ENCODE data around the gene SHMT2. TPM values are rescaled to one million over a fixed set of nuclear protein-coding genes. Genes with fewer than 3 reads are reported as not detected.

Gene SHMT2
- total RNA-seq (10 to 100 TPM; 31.0 to 80.9 (median 55.6) TPM), total RNA-seq (19.9 to 535 (median 45.5) reads per million in 29 experiments)
- 37.8 TPM for total RNA-seq (2013)

GRCh38 chr12:57229634-57230380, at the start of gene SHMT2:
Gene SHMT2 (plus strand): TSS chr12:57229711. CDS start chr12:57229779, 68 bp downstream.
- Mint-ChIP-seq H3K27ac (peak within 1 kb of the TSS; percentile 84 to 86), H3K4me1 (peaks cover 45 to 71% (median 54%) of the 10 kb centered on the region in 3 donors), H3K4me3 (peak within 1 kb of the TSS; percentile 93 to 96 (median 95)), H3K9me3 (no peaks in the 10 kb centered on the region), H3K27me3 (peaks cover 13 to 23% of the 10 kb centered on the region in 2 donors), H3K36me3 (peaks cover 33% of the 10 kb centered on the region)
- ATAC-seq (replicated peaks in 1 of 4): peak; percentile 60 to 77 (median 71)
- no peaks in the 10 kb centered on the region for H3K9me3 ChIP-seq
- peaks cover 17 to 68% of the 10 kb centered on the region in 2 experiments for H3K4me1 ChIP-seq (ENCODE audit: control insufficient read depth in 1 of 2, extremely low read depth in 1 of 2, insufficient read depth in 2 of 2, low read length in 2 of 2)
- WGBS (ENCODE audit: insufficient coverage): 0% methylated on average over 28 of the region's 42 CpGs
- H3K4me3 ChIP-seq (ENCODE audit: control insufficient read depth in 1 of 2, extremely low read depth in 1 of 2, low read length in 1 of 2): peak within 1 kb of the TSS; percentile 83 to 94
- peak within 1 kb of the TSS; percentile 31 for H3K27ac ChIP-seq (ENCODE audit: low read length)
- ChIA-PET POLR2A (interaction anchor here (0.6 kb wide), 5 partner anchors 21 to 503 kb away, joined by 3 to 8 read pairs (median 5); partner anchors contain the start of genes STAC3 (in 1 of the 2) and STAT6 (in 1 of the 2)), CTCF (interaction anchor here (0.6 to 3.1 kb wide), 16 partner anchors 8 to 429 kb away, joined by 3 to 38 read pairs (median 6); a partner anchor contains a TSS)
- H3K36me3 ChIP-seq (ENCODE audit: control insufficient read depth in 2 of 2, extremely low read depth in 1 of 2, insufficient read depth in 1 of 2, low read length in 1 of 2): peaks cover 17 to 36% of the 10 kb centered on the region in 2 donors
- peaks cover 0 to 40% of the 10 kb centered on the region in 2 experiments for H3K27me3 ChIP-seq (replicated peaks in 1 of 2; ENCODE audit: control insufficient read depth in 2 of 2, extremely low read depth in 1 of 2, insufficient read depth in 2 of 2, low read length in 1 of 2)
- peak; percentile 68 to 96 (median 84) for DNase-seq

- no peaks in the 10 kb centered on the region for H3K27me3 Mint-ChIP-seq
- H3K4me3 Mint-ChIP-seq: no peak overlapping the region
- DNase-seq (no peak), ATAC-seq (replicated peaks in 1 of 4) (no peak)
- no peak overlapping the region for H3K27ac ChIP-seq (ENCODE audit: low read length)
- no peaks in the 10 kb centered on the region for H3K36me3 ChIP-seq (ENCODE audit: control insufficient read depth in 2 of 2, extremely low read depth in 1 of 2, insufficient read depth in 1 of 2, low read length in 1 of 2)
- no peaks in the 10 kb centered on the region for H3K9me3 ChIP-seq
- peaks cover 0 to 6% of the 10 kb centered on the region in 2 experiments for H3K4me1 ChIP-seq (ENCODE audit: control insufficient read depth in 1 of 2, extremely low read depth in 1 of 2, insufficient read depth in 2 of 2, low read length in 2 of 2)
- 89% methylated on average over 18 of the region's 20 CpGs for WGBS (ENCODE audit: insufficient coverage)
- no peaks in the 10 kb centered on the region for H3K36me3 Mint-ChIP-seq
- H3K27ac Mint-ChIP-seq: no peak overlapping the region
- no peaks in the 10 kb centered on the region for H3K9me3 Mint-ChIP-seq
- CTCF ChIA-PET: no interaction called here
- H3K4me3 ChIP-seq (ENCODE audit: control insufficient read depth in 1 of 2, extremely low read depth in 1 of 2, low read length in 1 of 2): no peak overlapping the region
- peaks cover 0 to 4% (median 2%) of the 10 kb centered on the region in 3 donors for H3K4me1 Mint-ChIP-seq
- POLR2A ChIA-PET: no interaction called here
- peaks cover 0 to 7% of the 10 kb centered on the region in 2 experiments for H3K27me3 ChIP-seq (replicated peaks in 1 of 2; ENCODE audit: control insufficient read depth in 2 of 2, extremely low read depth in 1 of 2, insufficient read depth in 2 of 2, low read length in 1 of 2)
Observed at GRCh38 chr12:57180321-57180989, 49.1 kb upstream of the SHMT2 start.

GRCh38 chr12:57181072-57181471, 48.4 kb upstream of the SHMT2 start:
- Histone ChIP-seq H3K27me3 (replicated peaks in 1 of 2; ENCODE audit: control insufficient read depth in 2 of 2, extremely low read depth in 1 of 2, insufficient read depth in 2 of 2, low read length in 1 of 2) (peaks cover 0 to 3% of the 10 kb centered on the region in 2 experiments), H3K36me3 (ENCODE audit: control insufficient read depth in 2 of 2, extremely low read depth in 1 of 2, insufficient read depth in 1 of 2, low read length in 1 of 2) (no peaks in the 10 kb centered on the region), H3K4me3 (ENCODE audit: control insufficient read depth in 1 of 2, extremely low read depth in 1 of 2, low read length in 1 of 2) (no peak overlapping the region), H3K27ac (ENCODE audit: low read length) (no peak overlapping the region), H3K9me3 (no peaks in the 10 kb centered on the region), H3K4me1 (ENCODE audit: control insufficient read depth in 1 of 2, extremely low read depth in 1 of 2, insufficient read depth in 2 of 2, low read length in 2 of 2) (peaks cover 0 to 6% of the 10 kb centered on the region in 2 experiments)
- DNase-seq: no peak
- POLR2A ChIA-PET: no interaction called here
- CTCF ChIA-PET: interaction anchor here (1.0 to 2.7 kb wide), 3 partner anchors 53 to 112 kb away, joined by 3 to 25 read pairs (median 4); partner anchors contain the start of gene LRP1 (in 1 of the 2)
- Mint-ChIP-seq H3K9me3 (no peaks in the 10 kb centered on the region), H3K27me3 (no peaks in the 10 kb centered on the region), H3K27ac (no peak overlapping the region), H3K36me3 (no peaks in the 10 kb centered on the region), H3K4me1 (peaks cover 0 to 4% (median 2%) of the 10 kb centered on the region in 3 donors), H3K4me3 (no peak overlapping the region)
- WGBS (ENCODE audit: insufficient coverage): 77% methylated on average over 7 of the region's 9 CpGs
- no peak for ATAC-seq (replicated peaks in 1 of 4)

- H3K4me3 ChIP-seq (ENCODE audit: control insufficient read depth in 1 of 2, extremely low read depth in 1 of 2, low read length in 1 of 2): no peak overlapping the region
- ChIA-PET CTCF (interaction anchor here (0.7 to 2.7 kb wide), 9 partner anchors 46 to 799 kb away, joined by 3 to 25 read pairs (median 4); partner anchors contain the start of gene LRP1 (in 1 of the 2)), POLR2A (no interaction called here)
- H3K36me3 Mint-ChIP-seq: no peaks in the 10 kb centered on the region
- 86% methylated on average over 4 of the region's 5 CpGs for WGBS (ENCODE audit: insufficient coverage)
- no peak overlapping the region for H3K4me3 Mint-ChIP-seq
- DNase-seq (no peak), ATAC-seq (replicated peaks in 1 of 4) (no peak)
- no peak overlapping the region for H3K27ac Mint-ChIP-seq
- no peaks in the 10 kb centered on the region for H3K9me3 ChIP-seq
- H3K36me3 ChIP-seq (ENCODE audit: control insufficient read depth in 2 of 2, extremely low read depth in 1 of 2, insufficient read depth in 1 of 2, low read length in 1 of 2): no peaks in the 10 kb centered on the region
- peaks cover 0 to 6% of the 10 kb centered on the region in 2 experiments for H3K4me1 ChIP-seq (ENCODE audit: control insufficient read depth in 1 of 2, extremely low read depth in 1 of 2, insufficient read depth in 2 of 2, low read length in 2 of 2)
- H3K27ac ChIP-seq (ENCODE audit: low read length): no peak overlapping the region
- peaks cover 0 to 4% (median 2%) of the 10 kb centered on the region in 3 donors for H3K4me1 Mint-ChIP-seq
- H3K27me3 ChIP-seq (replicated peaks in 1 of 2; ENCODE audit: control insufficient read depth in 2 of 2, extremely low read depth in 1 of 2, insufficient read depth in 2 of 2, low read length in 1 of 2): peaks cover 0 to 3% of the 10 kb centered on the region in 2 experiments
- H3K27me3 Mint-ChIP-seq: no peaks in the 10 kb centered on the region
- no peaks in the 10 kb centered on the region for H3K9me3 Mint-ChIP-seq
Observed at GRCh38 chr12:57181561-57182155, 47.9 kb upstream of the SHMT2 start.

GRCh38 chr12:57182918-57183575, 46.5 kb upstream of the SHMT2 start:
- Mint-ChIP-seq H3K27ac (no peak overlapping the region), H3K27me3 (no peaks in the 10 kb centered on the region), H3K4me3 (no peak overlapping the region), H3K4me1 (peaks cover 0 to 4% (median 2%) of the 10 kb centered on the region in 3 donors), H3K36me3 (no peaks in the 10 kb centered on the region), H3K9me3 (no peaks in the 10 kb centered on the region)
- H3K9me3 ChIP-seq: no peaks in the 10 kb centered on the region
- CTCF ChIA-PET: interaction anchor here (0.7 to 2.7 kb wide), 9 partner anchors 28 to 152 kb away, joined by 3 to 25 read pairs (median 5); partner anchors contain the start of gene LRP1 (in 1 of the 2)
- POLR2A ChIA-PET: no interaction called here
- WGBS (ENCODE audit: insufficient coverage): 44% methylated on average over 6 of the region's 13 CpGs
- no peak overlapping the region for H3K4me3 ChIP-seq (ENCODE audit: control insufficient read depth in 1 of 2, extremely low read depth in 1 of 2, low read length in 1 of 2)
- DNase-seq (peak; percentile 47 to 87 (median 74)), ATAC-seq (replicated peaks in 1 of 4) (peak; percentile 96 to 99 (median 98))
- peaks cover 0 to 6% of the 10 kb centered on the region in 2 experiments for H3K4me1 ChIP-seq (ENCODE audit: control insufficient read depth in 1 of 2, extremely low read depth in 1 of 2, insufficient read depth in 2 of 2, low read length in 2 of 2)
- peaks cover 0 to 3% of the 10 kb centered on the region in 2 experiments for H3K27me3 ChIP-seq (replicated peaks in 1 of 2; ENCODE audit: control insufficient read depth in 2 of 2, extremely low read depth in 1 of 2, insufficient read depth in 2 of 2, low read length in 1 of 2)
- H3K36me3 ChIP-seq (ENCODE audit: control insufficient read depth in 2 of 2, extremely low read depth in 1 of 2, insufficient read depth in 1 of 2, low read length in 1 of 2): no peaks in the 10 kb centered on the region
- no peak overlapping the region for H3K27ac ChIP-seq (ENCODE audit: low read length)

Measured in T-cell (primary cell).